Erythroblast (primary cell): ENCODE results near the gene GNAT2.

ENCODE experiments used
- GATA1 ChIP-seq: IDR thresholded peaks from 2 replicates; pipeline ENCODE4 v1.6.1; 2011; ENCODE audit warnings: low read depth, mild to moderate bottlenecking, control low read depth, low read length, moderate library complexity
- POLR2A ChIP-seq: IDR thresholded peaks from 2 replicates; pipeline ENCODE4 v1.6.1; 2011; ENCODE audit warnings: mild to moderate bottlenecking, low read length

GRCh38 chr1:109621379-109622136, 2.1 kb upstream of the GNAT2 start:
- TF ChIP-seq POLR2A = no peak
- TF ChIP-seq GATA1 = no peak
